ENCODE results near the gene PHIP.

PHIP gene

DNA sequence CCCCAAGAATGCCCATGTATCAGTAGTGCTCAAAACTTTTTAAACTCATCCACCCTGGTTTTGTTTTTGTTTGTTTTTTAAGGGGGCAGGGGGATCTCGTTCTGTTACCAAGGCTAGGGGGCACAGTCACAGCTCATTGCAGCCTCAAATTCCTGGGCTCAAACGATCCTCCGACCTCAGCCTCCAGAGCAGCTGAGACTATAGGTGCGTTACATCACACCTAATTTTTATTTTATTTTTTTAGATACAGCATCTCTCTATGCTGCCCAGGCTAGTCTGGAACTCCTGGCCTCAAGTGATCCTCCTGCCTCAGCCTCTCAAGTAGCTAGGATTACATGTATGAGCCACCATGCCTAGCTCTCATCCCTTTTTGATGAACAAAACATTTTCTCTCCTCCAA is 11.2 kb downstream of the PHIP start:
- DNase-seq, result no peak

GRCh38 chr6:79066330-79066729 is 11.7 kb downstream of the PHIP start:
- no peak for DNase-seq

DNA sequence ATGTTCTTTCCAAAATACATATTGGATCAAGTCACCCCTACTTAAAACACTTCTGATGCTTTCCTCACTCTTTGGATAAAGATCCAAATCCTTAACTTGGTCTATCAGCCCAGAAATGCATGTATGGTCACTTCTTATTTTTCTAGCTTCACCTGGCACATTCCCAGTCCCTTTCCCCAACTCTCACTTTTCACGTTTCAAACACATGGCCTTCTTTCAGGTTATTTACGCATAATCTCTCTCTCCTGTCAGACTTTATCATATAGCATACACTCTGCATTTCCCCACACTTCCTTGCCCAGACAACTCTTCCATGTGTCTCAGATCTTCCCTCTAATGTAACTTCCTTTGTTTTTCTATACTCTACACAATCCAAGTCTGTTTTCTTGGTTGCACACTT is 12.8 kb downstream of the PHIP start:
- DNase-seq, result no peak

- DNase-seq, result no peak
Measured at GRCh38 chr6:79064635-79065034, 13.4 kb downstream of the PHIP start.

DNA sequence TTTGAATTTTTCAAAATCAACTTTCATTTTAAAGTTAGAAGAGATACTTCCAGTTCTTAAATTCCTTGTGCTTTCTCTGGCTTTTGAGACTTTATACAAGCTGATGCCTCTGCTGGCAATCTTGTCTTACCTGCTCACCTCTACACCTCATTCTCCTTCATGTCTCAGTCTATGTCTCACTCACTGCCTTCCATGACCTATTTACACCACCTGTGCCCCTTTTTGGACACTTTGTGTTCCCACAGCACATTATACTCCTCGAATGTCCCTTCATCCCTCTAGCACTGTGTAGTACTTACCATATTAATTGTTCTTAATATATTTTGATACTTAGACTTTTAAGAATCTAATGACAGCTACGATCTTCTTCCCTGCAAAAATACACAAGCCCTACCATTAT is 15.3 kb downstream of the PHIP start:
- no peak for DNase-seq

GRCh38 chr6:79057746-79058145 is 20.3 kb downstream of the PHIP start:
- DNase-seq, result no peak

DNA sequence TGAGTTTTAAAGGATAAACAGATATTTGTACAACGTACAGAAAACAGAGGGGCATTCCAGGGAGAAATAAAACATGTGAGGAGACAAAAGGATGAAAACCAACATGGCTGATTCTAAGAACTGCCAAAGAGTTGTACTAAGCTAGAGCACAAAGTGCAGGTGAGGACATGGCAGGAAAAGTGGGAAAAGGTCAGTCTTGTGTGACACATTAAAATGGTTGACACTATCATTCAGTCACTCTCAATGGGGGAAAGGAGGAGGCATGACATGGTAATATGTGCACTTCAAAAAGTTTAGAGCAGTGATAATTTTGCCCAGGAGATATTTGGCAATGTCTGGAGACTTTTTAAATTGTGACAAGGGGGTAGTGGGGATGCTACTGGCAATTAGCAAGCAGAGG is 21.8 kb downstream of the PHIP start:
- no peak for DNase-seq

- DNase-seq, result peak; percentile 14
Measured at GRCh38 chr6:79048611-79049010, 29.4 kb downstream of the PHIP start.

- no peak for DNase-seq
Measured at GRCh38 chr6:79047072-79047471, 31.0 kb downstream of the PHIP start.

DNA sequence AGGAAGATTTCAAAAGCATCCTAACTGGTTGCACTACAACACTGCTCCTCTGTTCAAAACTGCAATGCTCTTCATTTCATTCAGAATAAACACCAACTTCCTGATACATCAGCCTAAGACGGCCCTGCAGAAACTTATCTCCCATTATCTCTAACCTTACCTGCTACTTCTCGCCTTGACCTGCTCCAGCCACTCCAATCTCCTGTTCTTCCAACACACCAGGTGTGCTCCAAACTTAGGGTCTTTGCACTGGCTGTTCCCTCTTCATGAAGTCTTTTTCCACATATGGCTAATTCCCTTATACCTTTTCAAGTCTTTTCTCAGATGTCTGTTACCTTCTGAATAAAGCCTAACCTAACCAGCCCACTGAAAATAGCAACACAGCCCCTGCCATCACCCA is 32.1 kb downstream of the PHIP start:
- DNase-seq, result no peak

- DNase-seq, result no peak
Measured at GRCh38 chr6:79042799-79043126, 35.3 kb downstream of the PHIP start.

- no peak for DNase-seq
Measured at GRCh38 chr6:79042088-79042798, 35.8 kb downstream of the PHIP start.

DNA sequence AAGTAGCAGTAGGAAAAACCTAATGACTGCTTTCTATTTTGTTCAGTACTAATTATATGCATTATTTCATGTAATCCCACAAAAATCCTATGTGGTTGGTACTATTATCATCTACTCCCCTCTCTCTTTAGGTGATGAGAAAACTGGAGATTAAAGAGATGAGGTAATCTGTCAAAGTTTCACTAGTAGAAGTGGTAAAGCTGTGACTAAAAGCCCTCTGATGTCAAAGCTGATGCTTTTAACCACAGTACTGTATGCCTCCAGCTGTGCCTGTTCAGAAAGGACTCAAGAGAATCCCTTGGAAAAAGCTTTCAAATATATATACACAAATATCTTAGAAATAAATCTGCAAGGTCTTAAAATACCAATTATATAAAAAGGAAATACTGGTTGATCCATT is 38.0 kb downstream of the PHIP start:
- DNase-seq, result no peak

DNA sequence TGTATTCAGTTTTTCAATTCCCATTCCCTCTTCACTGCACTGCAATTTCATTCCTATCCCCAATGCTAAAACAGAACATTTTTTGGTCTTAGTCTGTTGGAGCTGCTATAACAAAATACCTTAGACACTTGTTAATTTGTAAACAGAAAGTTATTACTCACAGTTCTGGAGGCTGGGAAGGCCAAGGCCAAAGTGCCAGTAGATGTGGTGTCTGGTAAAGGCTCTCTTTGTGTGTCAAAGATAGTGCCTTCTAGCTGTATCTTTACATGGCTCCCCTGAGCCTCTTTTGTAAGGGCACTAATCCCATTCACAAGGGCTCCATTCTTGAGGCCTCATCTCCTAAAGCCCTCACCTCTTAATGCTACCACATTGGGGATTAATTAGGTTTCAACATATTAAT is 40.0 kb downstream of the PHIP start:
- no peak for DNase-seq

DNA sequence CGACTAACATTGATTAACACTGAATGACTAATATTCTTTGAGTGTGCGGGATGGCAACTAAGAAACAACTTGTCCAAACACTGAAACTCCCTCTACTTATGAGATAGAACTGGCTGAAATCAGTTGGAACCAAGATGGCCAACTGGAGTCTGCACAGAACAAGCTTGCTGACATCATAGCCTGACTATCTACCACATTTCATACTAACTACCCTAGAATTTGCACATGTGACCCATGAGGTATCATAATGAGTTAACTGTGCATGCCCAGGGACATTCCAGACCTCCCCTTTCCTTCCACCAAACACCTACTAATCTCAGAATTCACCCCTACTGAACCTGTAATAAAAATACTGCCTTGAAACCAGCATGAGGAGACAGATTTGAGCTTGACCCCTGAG is 43.2 kb downstream of the PHIP start:
- DNase-seq, result no peak

DNA sequence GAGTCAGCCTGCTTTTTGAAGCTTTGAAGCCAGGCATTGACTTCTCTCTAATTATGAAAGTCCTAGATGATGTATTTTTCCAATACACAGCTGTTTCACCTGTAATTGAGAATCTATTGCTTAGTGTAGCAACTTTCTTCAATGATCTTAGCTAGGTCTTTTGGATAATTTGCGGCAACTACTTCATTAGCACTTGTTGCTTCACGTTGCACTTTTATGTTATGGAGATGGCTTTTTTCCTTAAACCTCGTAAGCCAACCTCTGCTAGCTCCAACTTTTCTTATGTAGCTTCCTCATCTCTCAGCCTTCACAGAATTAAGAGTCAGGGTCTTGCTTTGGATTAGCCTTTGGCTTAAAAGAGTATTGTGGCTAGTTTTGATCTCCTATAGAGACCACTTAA is 44.8 kb downstream of the PHIP start:
- no peak for DNase-seq

GRCh38 chr6:79031821-79032590 is 46.0 kb downstream of the PHIP start:
- DNase-seq, result no peak

GRCh38 chr6:79030511-79030910 is 47.5 kb downstream of the PHIP start:
- DNase-seq, result no peak

- no peak for DNase-seq
Measured at GRCh38 chr6:79030023-79030422, 48.0 kb downstream of the PHIP start.

DNA sequence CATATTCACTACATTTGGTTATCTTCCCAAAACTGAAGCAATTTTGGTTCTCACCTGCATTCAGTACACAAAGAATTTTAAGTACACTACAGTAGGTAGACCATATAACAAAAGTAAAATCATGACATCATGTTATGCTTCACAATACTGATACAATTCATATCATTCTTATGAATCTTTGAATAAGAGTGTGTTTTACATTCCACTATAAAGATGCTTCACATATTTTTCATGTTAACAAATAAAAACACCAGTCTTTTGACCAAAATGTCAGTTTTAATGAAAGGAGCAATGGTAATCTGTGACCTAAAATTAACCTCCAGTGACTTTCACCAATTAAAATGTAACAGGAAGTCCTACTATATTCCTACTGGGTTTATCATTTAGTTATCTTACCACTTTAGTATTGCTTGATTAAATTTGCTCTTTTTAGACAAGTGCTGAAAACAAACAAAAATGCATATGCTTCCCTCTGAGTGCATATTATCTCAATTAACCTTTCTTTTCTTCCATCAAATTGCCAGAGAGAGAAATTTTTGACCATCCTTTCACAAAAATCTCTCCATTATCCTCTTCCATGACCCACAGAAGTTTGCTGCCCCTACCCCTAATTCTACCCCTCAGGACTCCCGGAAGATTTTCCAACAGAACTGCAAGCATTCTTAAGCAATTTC is 49.3 kb downstream of the PHIP start:
- no peak for DNase-seq

- no peak for DNase-seq
Measured at GRCh38 chr6:79011940-79012339, 66.1 kb downstream of the PHIP start.

DNA sequence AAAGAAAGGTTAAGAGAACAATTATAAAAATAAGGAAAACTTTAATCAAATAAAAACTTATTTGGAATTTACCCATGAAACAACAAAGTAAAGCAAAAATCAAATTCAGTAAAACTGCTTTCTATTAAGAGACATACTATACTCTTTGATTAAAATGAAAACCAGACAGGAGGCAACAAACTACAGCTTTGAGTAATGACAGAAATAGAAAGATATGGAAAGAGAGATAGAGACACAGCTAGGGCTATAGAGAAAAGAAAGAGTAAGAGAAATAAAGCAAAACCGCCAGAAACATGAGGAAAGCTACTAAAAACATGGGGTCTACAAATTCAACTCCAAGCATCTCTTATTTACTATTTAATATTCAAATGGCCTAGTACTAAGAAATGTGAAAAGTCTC is 67.6 kb downstream of the PHIP start:
- no peak for DNase-seq

DNA sequence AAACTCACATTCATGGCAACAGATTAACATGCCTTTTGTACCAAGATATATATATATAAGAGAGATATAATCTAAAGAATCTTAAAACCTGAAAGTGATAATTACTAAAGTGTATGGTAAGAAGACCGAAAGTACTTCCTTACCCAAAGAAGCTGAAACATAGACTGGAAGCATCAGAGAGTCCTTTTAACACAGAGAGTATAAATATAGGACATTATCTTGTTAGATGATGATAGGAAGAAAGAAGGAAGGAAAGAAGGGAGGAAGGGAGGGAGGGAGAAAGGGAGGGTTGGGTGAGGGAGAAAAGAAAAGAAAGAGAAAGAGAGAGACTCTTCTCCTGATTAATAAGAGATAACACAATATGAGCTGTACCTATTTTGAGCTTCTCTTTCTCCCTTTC is 68.2 kb downstream of the PHIP start:
- DNase-seq, result no peak

- DNase-seq, result no peak
Measured at GRCh38 chr6:79005497-79005896, 72.6 kb downstream of the PHIP start.
